Measurements from ENCODE around the gene TMEM94.

The TMEM94 gene

GRCh38 chr17:75474736-75475135 lies 18.3 kb downstream of the TMEM94 start:
- POLR2A ChIA-PET: interaction anchor here (2.1 kb wide), 1 partner anchor 19 kb away, joined by 5 read pairs; the partner anchor contains the start of gene TMEM94

GRCh38 chr17:75475144-75475835 lies 18.9 kb downstream of the TMEM94 start:
- peak; percentile 81 for TF ChIP-seq GLIS1 (tag by site-specific recombination; IDR thresholded peaks at IDR 0.05)
- no peak for TF ChIP-seq ZNF560 (tag by site-specific recombination; IDR thresholded peaks at IDR 0.05; ENCODE audit: borderline replicate concordance)
- TF ChIP-seq ZNF473 (tag by site-specific recombination; IDR thresholded peaks at IDR 0.05): no peak
- peak; percentile 54; the same call in 1 of the 2 replicates for TF ChIP-seq ZIC2 (tag by site-specific recombination; IDR thresholded peaks at IDR 0.05)
- TF ChIP-seq EGR2 (tag by site-specific recombination; IDR thresholded peaks at IDR 0.05; ENCODE audit: low read depth): no peak
- no peak for TF ChIP-seq ZNF510 (tag by site-specific recombination; IDR thresholded peaks at IDR 0.05; ENCODE audit: insufficient replicate concordance)
- TF ChIP-seq ZNF658 (tag by site-specific recombination; IDR thresholded peaks at IDR 0.05): no peak
- no peak for TF ChIP-seq ZNF837 (tag by site-specific recombination; IDR thresholded peaks at IDR 0.05)
- no peak for TF ChIP-seq KLF7 (tag by site-specific recombination; IDR thresholded peaks at IDR 0.05; ENCODE audit: borderline replicate concordance)
- ChIA-PET CTCF (interaction anchor here (0.5 to 0.9 kb wide), 2 partner anchors 72 to 126 kb away, joined by 3 read pairs; no protein-coding TSS in a partner anchor), POLR2A (interaction anchor here (2.1 kb wide), 1 partner anchor 19 kb away, joined by 5 read pairs; the partner anchor contains the start of gene TMEM94)
- Histone ChIP-seq H3K4me3 (ENCODE audit: low read depth, low read length) (no peak overlapping the region), H3K9me3 (ENCODE audit: control insufficient read depth, insufficient read depth, low read depth, low read length) (no peaks in the 10 kb centered on the region), H3K4me1 (ENCODE audit: control insufficient read depth, insufficient read depth, low read length) (peaks cover 2% of the 10 kb centered on the region; the same call in 1 of the 2 replicates), H3K27ac (ENCODE audit: extremely low read depth, low read depth, low read length) (no peak overlapping the region), H3K36me3 (ENCODE audit: control insufficient read depth in 2 of 2, insufficient read depth in 1 of 2, low read length in 2 of 2) (peaks cover 0 to 44% of the 10 kb centered on the region in 2 experiments; a peak in 2 of 3 replicates)

More at GRCh38 chr17:75474736-75475135, 18.3 kb downstream of the TMEM94 start:
- peaks cover 2% of the 10 kb centered on the region; the same call in 1 of the 2 replicates for H3K4me1 ChIP-seq (ENCODE audit: control insufficient read depth, insufficient read depth, low read length)
- H3K9me3 ChIP-seq (ENCODE audit: control insufficient read depth, insufficient read depth, low read depth, low read length): no peaks in the 10 kb centered on the region
- no peak for TF ChIP-seq ZNF658 (tag by site-specific recombination; IDR thresholded peaks at IDR 0.05)
- TF ChIP-seq ZBTB44 (tag by site-specific recombination; IDR thresholded peaks at IDR 0.05): no peak
- peak; percentile 47; the same call in 1 of the 2 replicates for TF ChIP-seq ZNF677 (tag by site-specific recombination; IDR thresholded peaks at IDR 0.05)
- TF ChIP-seq ZSCAN4 (tag by site-specific recombination; IDR thresholded peaks at IDR 0.05): no peak
- no peak for TF ChIP-seq GLIS1 (tag by site-specific recombination; IDR thresholded peaks at IDR 0.05)
- no peak for TF ChIP-seq ZNF112 (tag by site-specific recombination; IDR thresholded peaks at IDR 0.05)
- CTCF ChIA-PET: interaction anchor here (0.5 to 0.9 kb wide), 3 partner anchors 71 to 152 kb away, joined by 3 to 4 read pairs (median 3); no protein-coding TSS in a partner anchor
- no peak overlapping the region for H3K4me3 ChIP-seq (ENCODE audit: low read depth, low read length)
- H3K36me3 ChIP-seq (ENCODE audit: control insufficient read depth in 2 of 2, insufficient read depth in 1 of 2, low read length in 2 of 2): peaks cover 0 to 44% of the 10 kb centered on the region in 2 experiments; a peak in 2 of 3 replicates
- no peak overlapping the region for H3K27ac ChIP-seq (ENCODE audit: extremely low read depth, low read depth, low read length)

- peaks cover 0 to 44% of the 10 kb centered on the region in 2 experiments; a peak in 2 of 3 replicates for H3K36me3 ChIP-seq (ENCODE audit: control insufficient read depth in 2 of 2, insufficient read depth in 1 of 2, low read length in 2 of 2)
- no peaks in the 10 kb centered on the region for H3K9me3 ChIP-seq (ENCODE audit: control insufficient read depth, insufficient read depth, low read depth, low read length)
- H3K4me3 ChIP-seq (ENCODE audit: low read depth, low read length): no peak overlapping the region
- no peak overlapping the region for H3K27ac ChIP-seq (ENCODE audit: extremely low read depth, low read depth, low read length)
- ChIA-PET CTCF (interaction anchor here (0.7 to 1.2 kb wide), 2 partner anchors 125 to 311 kb away, joined by 3 read pairs; no protein-coding TSS in a partner anchor), POLR2A (interaction anchor here (1.5 kb wide), 1 partner anchor 10 kb away, joined by 5 read pairs; no protein-coding TSS in a partner anchor)
- peaks cover 2% of the 10 kb centered on the region; the same call in 1 of the 2 replicates for H3K4me1 ChIP-seq (ENCODE audit: control insufficient read depth, insufficient read depth, low read length)
- TF ChIP-seq ZNF157 (tag by site-specific recombination; IDR thresholded peaks at IDR 0.05) (no peak), PBX3 (CRISPR knock-in tag; IDR thresholded peaks at IDR 0.05) (no peak), ZNF148 (tag by site-specific recombination; IDR thresholded peaks at IDR 0.05; ENCODE audit: borderline replicate concordance) (no peak), ZNF311 (tag by site-specific recombination; IDR thresholded peaks at IDR 0.05; ENCODE audit: borderline replicate concordance) (no peak), ZSCAN5A (tag by site-specific recombination; IDR thresholded peaks at IDR 0.05) (no peak)
Observed at GRCh38 chr17:75475851-75476250, 19.4 kb downstream of the TMEM94 start.
